Endothelial cell (in vitro differentiated cells): Measurements from ENCODE around the gene ECE2. TPM values are rescaled to one million over a fixed set of nuclear protein-coding genes. Genes with fewer than 3 reads are reported as not detected.
A peak's percentile ranks its signal among the peaks of the same experiment; 100 is the strongest.

ENCODE experiments used
- DNase-seq: peaks from one replicate; pipeline ENCODE4 v3.0.0; 2021; ENCODE audit warnings: low spot score
- H3K27ac Mint-ChIP-seq: one replicate; pipeline ENCODE4 v1.8.0; 2021; ENCODE audit warnings: mixed read lengths, inconsistent platforms; ENCODE audit not compliant: unreplicated experiment
- H3K27me3 Mint-ChIP-seq: one replicate; pipeline ENCODE4 v1.8.0; 2021; ENCODE audit warnings: mild to moderate bottlenecking, moderate library complexity, mixed read lengths, inconsistent platforms; ENCODE audit not compliant: unreplicated experiment
- H3K36me3 Mint-ChIP-seq: one replicate; pipeline ENCODE4 v1.8.0; 2021; ENCODE audit warnings: mild to moderate bottlenecking, low read depth, mixed read lengths, inconsistent platforms; ENCODE audit not compliant: unreplicated experiment
- H3K4me1 Mint-ChIP-seq: one replicate; pipeline ENCODE4 v1.8.0; 2021; ENCODE audit warnings: mild to moderate bottlenecking, mixed read lengths, inconsistent platforms; ENCODE audit not compliant: unreplicated experiment
- H3K4me3 Mint-ChIP-seq: one replicate; pipeline ENCODE4 v1.8.0; 2021; ENCODE audit warnings: mild to moderate bottlenecking, mixed read lengths, inconsistent platforms; ENCODE audit not compliant: unreplicated experiment
- H3K9me3 Mint-ChIP-seq: one replicate; pipeline ENCODE4 v1.8.0; 2021; ENCODE audit warnings: mixed read lengths, inconsistent platforms; ENCODE audit not compliant: unreplicated experiment
- total RNA-seq: library from RNA; stranded (reverse); fragmentation: NEBNext Ultra II Directional; extraction: Animal tissue kit (Norgen Biotek cat#: 25700); gene quantifications from one replicate; pipeline ENCODE4 v1.2.1, GENCODE V29; 2021; ENCODE audit not compliant: unreplicated experiment
- TF ChIP-seq, protein P1 (sequence below): fragments of 200-600 bp; sonication (generic); IDR thresholded peaks from one replicate; pipeline ENCODE4 v1.5.0; 2021; ENCODE audit warnings: antibody characterized with exemption; ENCODE audit not compliant: unreplicated experiment

ECE2 gene
- total RNA-seq, 1 donor from 2014 or later: not detected

DNA sequence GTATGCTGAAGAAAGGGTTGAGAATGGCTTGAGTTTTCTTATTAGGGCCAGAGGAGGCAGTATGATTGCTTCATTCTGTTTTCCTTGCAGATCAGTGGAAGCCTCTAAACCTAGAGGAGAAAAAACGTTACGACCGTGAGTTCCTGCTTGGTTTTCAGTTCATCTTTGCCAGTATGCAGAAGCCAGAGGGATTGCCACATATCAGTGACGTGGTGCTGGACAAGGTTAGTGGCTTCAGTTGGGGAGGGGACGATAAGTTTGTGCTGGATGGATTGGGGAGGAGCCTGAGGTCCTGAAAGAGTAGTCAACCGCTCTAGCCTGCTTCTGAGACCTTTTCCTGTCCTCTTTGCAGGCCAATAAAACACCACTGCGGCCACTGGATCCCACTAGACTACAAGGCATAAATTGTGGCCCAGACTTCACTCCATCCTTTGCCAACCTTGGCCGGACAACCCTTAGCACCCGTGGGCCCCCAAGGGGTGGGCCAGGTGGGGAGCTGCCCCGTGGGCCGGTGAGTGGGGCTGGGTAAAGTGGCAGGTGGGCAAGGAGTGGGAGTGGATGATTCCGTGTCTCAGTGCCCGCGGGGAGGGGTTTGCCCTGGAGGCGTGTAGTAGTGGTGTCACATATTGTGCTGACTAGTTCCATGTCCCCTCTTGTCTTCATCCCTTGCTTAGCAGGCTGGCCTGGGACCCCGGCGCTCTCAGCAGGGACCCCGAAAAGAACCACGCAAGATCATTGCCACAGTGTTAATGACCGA, 47.1 kb downstream of the ECE2 start:
- Mint-ChIP-seq H3K4me1 (peaks cover 11% of the 10 kb centered on the region), H3K27me3 (peaks cover 9% of the 10 kb centered on the region), H3K4me3 (peak overlapping the region; percentile 67), H3K9me3 (no peaks in the 10 kb centered on the region), H3K36me3 (peaks cover 84% of the 10 kb centered on the region), H3K27ac (peak overlapping the region; percentile 57)
- TF ChIP-seq, protein P1, sequence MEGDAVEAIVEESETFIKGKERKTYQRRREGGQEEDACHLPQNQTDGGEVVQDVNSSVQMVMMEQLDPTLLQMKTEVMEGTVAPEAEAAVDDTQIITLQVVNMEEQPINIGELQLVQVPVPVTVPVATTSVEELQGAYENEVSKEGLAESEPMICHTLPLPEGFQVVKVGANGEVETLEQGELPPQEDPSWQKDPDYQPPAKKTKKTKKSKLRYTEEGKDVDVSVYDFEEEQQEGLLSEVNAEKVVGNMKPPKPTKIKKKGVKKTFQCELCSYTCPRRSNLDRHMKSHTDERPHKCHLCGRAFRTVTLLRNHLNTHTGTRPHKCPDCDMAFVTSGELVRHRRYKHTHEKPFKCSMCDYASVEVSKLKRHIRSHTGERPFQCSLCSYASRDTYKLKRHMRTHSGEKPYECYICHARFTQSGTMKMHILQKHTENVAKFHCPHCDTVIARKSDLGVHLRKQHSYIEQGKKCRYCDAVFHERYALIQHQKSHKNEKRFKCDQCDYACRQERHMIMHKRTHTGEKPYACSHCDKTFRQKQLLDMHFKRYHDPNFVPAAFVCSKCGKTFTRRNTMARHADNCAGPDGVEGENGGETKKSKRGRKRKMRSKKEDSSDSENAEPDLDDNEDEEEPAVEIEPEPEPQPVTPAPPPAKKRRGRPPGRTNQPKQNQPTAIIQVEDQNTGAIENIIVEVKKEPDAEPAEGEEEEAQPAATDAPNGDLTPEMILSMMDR: no peak
- DNase-seq: no peak

DNA sequence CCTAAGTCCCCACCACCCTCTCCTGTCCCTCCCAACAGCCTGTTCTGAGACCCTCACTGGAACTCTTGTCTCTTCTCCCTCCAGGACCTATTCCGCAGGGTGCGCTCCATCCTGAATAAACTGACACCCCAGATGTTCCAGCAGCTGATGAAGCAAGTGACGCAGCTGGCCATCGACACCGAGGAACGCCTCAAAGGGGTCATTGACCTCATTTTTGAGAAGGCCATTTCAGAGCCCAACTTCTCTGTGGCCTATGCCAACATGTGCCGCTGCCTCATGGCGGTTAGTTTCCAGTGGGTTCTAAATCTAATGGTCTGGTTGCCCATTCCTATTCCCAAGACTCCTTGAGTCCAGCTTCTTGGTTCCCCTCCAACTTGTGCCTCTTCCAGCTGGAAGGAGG, 47.9 kb downstream of the ECE2 start:
- Mint-ChIP-seq H3K4me3 (peak overlapping the region; percentile 67), H3K4me1 (peaks cover 8% of the 10 kb centered on the region), H3K9me3 (no peaks in the 10 kb centered on the region), H3K36me3 (peaks cover 86% of the 10 kb centered on the region), H3K27me3 (peaks cover 12% of the 10 kb centered on the region), H3K27ac (peak overlapping the region; percentile 57)
- TF ChIP-seq, protein P1: no peak
- no peak for DNase-seq

DNA sequence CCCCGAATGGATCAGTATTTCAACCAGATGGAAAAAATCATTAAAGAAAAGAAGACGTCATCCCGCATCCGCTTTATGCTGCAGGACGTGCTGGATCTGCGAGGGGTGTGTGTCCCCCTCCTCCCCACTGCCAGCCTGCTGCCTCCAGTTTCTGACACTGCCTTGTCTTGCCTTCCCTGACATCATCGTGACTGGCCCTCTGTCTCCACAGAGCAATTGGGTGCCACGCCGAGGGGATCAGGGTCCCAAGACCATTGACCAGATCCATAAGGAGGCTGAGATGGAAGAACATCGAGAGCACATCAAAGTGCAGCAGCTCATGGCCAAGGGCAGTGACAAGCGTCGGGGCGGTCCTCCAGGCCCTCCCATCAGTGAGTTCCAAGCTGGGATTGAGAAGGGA, 49.4 kb downstream of the ECE2 start:
- Mint-ChIP-seq H3K4me1 (peaks cover 9% of the 10 kb centered on the region), H3K27me3 (peaks cover 9% of the 10 kb centered on the region), H3K36me3 (peaks cover 87% of the 10 kb centered on the region), H3K9me3 (no peaks in the 10 kb centered on the region), H3K27ac (peak overlapping the region; percentile 21), H3K4me3 (peak overlapping the region; percentile 49)
- no peak for DNase-seq
- TF ChIP-seq, protein P1: no peak

DNA sequence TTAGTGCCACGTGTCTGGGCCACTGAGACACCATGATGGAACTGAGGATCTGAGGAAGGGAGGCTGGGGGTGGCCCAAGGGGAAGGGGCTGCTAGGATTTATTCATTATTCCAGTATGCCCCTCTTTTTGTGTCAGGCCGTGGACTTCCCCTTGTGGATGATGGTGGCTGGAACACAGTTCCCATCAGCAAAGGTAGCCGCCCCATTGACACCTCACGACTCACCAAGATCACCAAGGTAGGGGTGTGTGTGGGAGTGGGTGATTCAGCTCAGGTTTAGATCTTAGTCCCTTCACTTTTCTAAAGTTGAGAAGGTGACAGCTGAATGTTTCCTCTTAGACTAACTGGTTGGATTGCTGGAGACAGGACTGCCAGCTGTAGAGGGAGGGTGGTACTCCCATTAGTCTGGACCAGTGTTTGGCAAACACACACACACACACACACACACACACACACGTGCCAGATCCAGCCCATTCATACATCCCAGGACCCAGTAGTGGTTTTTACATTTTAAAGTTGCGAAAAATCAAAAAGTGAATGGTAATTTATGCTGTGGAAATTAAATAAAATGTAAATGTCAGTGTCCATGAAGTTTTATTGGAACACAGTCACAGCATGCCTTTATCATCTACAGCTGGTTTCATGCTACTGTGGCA, 50.0 kb downstream of the ECE2 start:
- Mint-ChIP-seq H3K27me3 (peaks cover 9% of the 10 kb centered on the region), H3K27ac (peak overlapping the region; percentile 48), H3K4me3 (no peak overlapping the region), H3K36me3 (peaks cover 82% of the 10 kb centered on the region), H3K9me3 (no peaks in the 10 kb centered on the region), H3K4me1 (peaks cover 7% of the 10 kb centered on the region)
- DNase-seq: no peak
- TF ChIP-seq, protein P1: no peak

DNA sequence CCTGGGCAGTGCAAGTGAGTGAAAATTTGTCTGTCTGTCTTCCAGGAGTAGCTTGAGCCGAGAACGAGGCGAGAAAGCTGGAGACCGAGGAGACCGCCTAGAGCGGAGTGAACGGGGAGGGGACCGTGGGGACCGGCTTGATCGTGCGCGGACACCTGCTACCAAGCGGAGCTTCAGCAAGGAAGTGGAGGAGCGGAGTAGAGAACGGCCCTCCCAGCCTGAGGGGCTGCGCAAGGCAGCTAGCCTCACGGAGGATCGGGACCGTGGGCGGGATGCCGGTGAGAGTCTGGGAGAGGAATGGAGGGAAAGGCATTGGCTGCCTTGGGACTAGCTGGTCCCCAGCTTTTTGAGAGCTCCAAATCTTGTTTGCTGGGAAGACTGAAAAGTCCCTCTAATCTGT, 51.3 kb downstream of the ECE2 start:
- Mint-ChIP-seq H3K36me3 (peaks cover 80% of the 10 kb centered on the region), H3K4me3 (peak overlapping the region; percentile 79), H3K27ac (no peak overlapping the region), H3K4me1 (peaks cover 18% of the 10 kb centered on the region), H3K9me3 (no peaks in the 10 kb centered on the region), H3K27me3 (peaks cover 15% of the 10 kb centered on the region)
- DNase-seq: no peak
- TF ChIP-seq, protein P1: no peak
